Measurements from ENCODE around the gene SPEM3. TPM values are rescaled to one million over a fixed set of nuclear protein-coding genes. Genes with fewer than 3 reads are reported as not detected.

Gene SPEM3
- total RNA-seq, 2 donors from 2014 or later, result not detected

- DNase-seq, result peak; percentile 72 to 75
- peak; percentile 67 for ATAC-seq
- intact Hi-C loops (cut with DNase I, micrococcal nuclease), result no loop called here
These were observed 25.5 kb upstream of the SPEM3 start for GRCh38 chr17:7403043-7403726.

- ATAC-seq, result peak; percentile 34
- no peak for DNase-seq
- intact Hi-C loops (cut with DNase I, micrococcal nuclease), result no loop called here
These were observed 25.0 kb upstream of the SPEM3 start for GRCh38 chr17:7403727-7403976.

- ATAC-seq (peak; percentile 89), DNase-seq (peak; percentile 97 to 99)
- intact Hi-C loops (cut with DNase I, micrococcal nuclease), result no loop called here
These were observed 24.5 kb upstream of the SPEM3 start, which contains the start of gene TMEM256 for GRCh38 chr17:7403977-7404736. Gene TMEM256 (minus strand): TSS chr17:7404097. CDS start chr17:7404084, 13 bp downstream.

- peak; percentile 12 for ATAC-seq
- intact Hi-C loops (cut with DNase I, micrococcal nuclease), result no loop called here
- DNase-seq, result peak; percentile 52 to 73
These were observed 23.8 kb upstream of the SPEM3 start for GRCh38 chr17:7404737-7405349.

- ATAC-seq (no peak), DNase-seq (peak in 1 of 2 donors; percentile 27)
- intact Hi-C loops (cut with DNase I, micrococcal nuclease), result no loop called here
These were observed 23.1 kb upstream of the SPEM3 start for GRCh38 chr17:7405350-7406234.

- ATAC-seq (no peak), DNase-seq (no peak)
- intact Hi-C loops (cut with DNase I, micrococcal nuclease), result no loop called here
These were observed 22.3 kb upstream of the SPEM3 start for GRCh38 chr17:7406235-7406825.

- DNase-seq (no peak), ATAC-seq (no peak)
- intact Hi-C loops (cut with DNase I, micrococcal nuclease), result no loop called here
These were observed 21.6 kb upstream of the SPEM3 start for GRCh38 chr17:7407082-7407481.

GRCh38 chr17:7407485-7408251 is 21.0 kb upstream of the SPEM3 start, which contains the start of gene NLGN2:
Gene NLGN2 (plus strand): TSS chr17:7407845. CDS start chr17:7408256, 411 bp downstream.
- no peak for ATAC-seq
- intact Hi-C loops (cut with DNase I, micrococcal nuclease), result no loop called here
- no peak for DNase-seq

- intact Hi-C loops (cut with DNase I, micrococcal nuclease), result no loop called here
- DNase-seq (peak in 1 of 2 donors; percentile 33), ATAC-seq (no peak)
These were observed 20.4 kb upstream of the SPEM3 start for GRCh38 chr17:7408252-7408727.

GRCh38 chr17:7408863-7409262 is 19.8 kb upstream of the SPEM3 start:
- ATAC-seq (no peak), DNase-seq (no peak)
- intact Hi-C loops (cut with DNase I, micrococcal nuclease), result no loop called here

GRCh38 chr17:7409716-7410115 is 18.9 kb upstream of the SPEM3 start:
- ATAC-seq, result no peak
- no peak for DNase-seq
- intact Hi-C loops (cut with DNase I, micrococcal nuclease), result no loop called here

- no peak for ATAC-seq
- no peak for DNase-seq
- intact Hi-C loops (cut with DNase I, micrococcal nuclease), result no loop called here
These were observed 17.8 kb upstream of the SPEM3 start for GRCh38 chr17:7410634-7411426.

GRCh38 chr17:7411427-7411750 is 17.3 kb upstream of the SPEM3 start:
- DNase-seq, result no peak
- intact Hi-C loops (cut with DNase I, micrococcal nuclease), result no loop called here
- no peak for ATAC-seq

GRCh38 chr17:7413346-7413985 is 15.2 kb upstream of the SPEM3 start:
- no peak for DNase-seq
- ATAC-seq, result no peak
- intact Hi-C loops (cut with DNase I, micrococcal nuclease), result no loop called here

- DNase-seq, result no peak
- ATAC-seq, result no peak
- intact Hi-C loops (cut with DNase I, micrococcal nuclease), result no loop called here
These were observed 13.8 kb upstream of the SPEM3 start for GRCh38 chr17:7414837-7415236.

- ATAC-seq (no peak), DNase-seq (no peak)
- intact Hi-C loops (cut with DNase I, micrococcal nuclease), result no loop called here
These were observed 12.9 kb upstream of the SPEM3 start for GRCh38 chr17:7415784-7416183.

- intact Hi-C loops (cut with DNase I, micrococcal nuclease), result no loop called here
- ATAC-seq, result peak; percentile 24
- DNase-seq, result no peak
These were observed 12.3 kb upstream of the SPEM3 start for GRCh38 chr17:7416323-7416722.

Measured in left colon (tissue), 2 donors.